K562 (cell line): ENCODE results near the gene RNASEH2A. TPM values are rescaled to one million over a fixed set of nuclear protein-coding genes. Genes with fewer than 3 reads are reported as not detected.

Source experiments
- ATF2 ChIP-seq: sonication (generic); formaldehyde crosslinking; IDR thresholded peaks from 2 replicates; pipeline ENCODE4 v1.8.1; 2022; ENCODE audit warnings: missing genetic modification reagents
- CBX1 ChIP-seq: sonication (generic); IDR thresholded peaks from 2 replicates; pipeline ENCODE4 v1.6.1; 2016; ENCODE audit warnings: antibody characterized with exemption, low read depth, mild to moderate bottlenecking
- CGGBP1 ChIP-seq: fragments of 250-450 bp; sonication (Bioruptor Pico); IDR thresholded peaks from 2 replicates; pipeline ENCODE4 v1.9.0; 2021; ENCODE audit warnings: mild to moderate bottlenecking
- CXXC5 ChIP-seq: fragments of 250-450 bp; sonication (Bioruptor Pico); IDR thresholded peaks from 2 replicates; pipeline ENCODE4 v1.8.0; 2022; ENCODE audit warnings: inconsistent platforms, mild to moderate bottlenecking, moderate library complexity
- E2F1 ChIP-seq: sonication (generic); formaldehyde crosslinking; IDR thresholded peaks from 2 replicates; pipeline ENCODE4 v1.8.1; 2023; ENCODE audit warnings: mild to moderate bottlenecking, missing genetic modification reagents, moderate library complexity
- E2F5 ChIP-seq: sonication (generic); formaldehyde crosslinking; IDR thresholded peaks from 2 replicates; pipeline ENCODE4 v1.8.0; 2022; ENCODE audit warnings: mild to moderate bottlenecking, missing genetic modification reagents
- ETV6 ChIP-seq, 3 experiments: fragments of 150-350 bp in 1 of 3; sonication (generic) in 1 of 3; formaldehyde crosslinking in 1 of 3; IDR thresholded peaks; 2 replicates each; pipeline versions ENCODE4 v1.6.1 to v1.8.0; 2014 to 2022; ENCODE audit warnings: borderline replicate concordance in 2 of 3, low read depth in 2 of 3, antibody characterized with exemption in 1 of 3, low read length in 1 of 3, mild to moderate bottlenecking in 1 of 3, missing genetic modification reagents in 1 of 3
- IRF2 ChIP-seq: sonication (generic); formaldehyde crosslinking; IDR thresholded peaks from 2 replicates; pipeline ENCODE4 v1.8.1; 2022; ENCODE audit warnings: mild to moderate bottlenecking, missing genetic modification reagents
- KDM2B ChIP-seq: fragments of 250-450 bp; sonication (Bioruptor Pico); IDR thresholded peaks from 2 replicates; pipeline ENCODE4 v1.8.0; 2021; ENCODE audit warnings: mild to moderate bottlenecking, moderate library complexity
- MLX ChIP-seq, 2 experiments: fragments of 450-650 bp in 1 of 2; sonication (generic) in 1 of 2; formaldehyde crosslinking; conservative IDR thresholded peaks; 2 replicates each; pipeline versions ENCODE4 v1.4.0 to v1.8.1; 2020 to 2022; ENCODE audit warnings: mild to moderate bottlenecking in 1 of 2, missing genetic modification reagents in 1 of 2
- MTA2 ChIP-seq: fragments of 450-650 bp; IDR thresholded peaks from 2 replicates; pipeline ENCODE4 v1.6.1; 2016; ENCODE audit warnings: low read depth
- RNF2 ChIP-seq: sonication (generic); IDR thresholded peaks from 2 replicates; pipeline ENCODE4 v1.6.1; 2016
- SIRT6 ChIP-seq: IDR thresholded peaks from one replicate; pipeline ENCODE4 v1.6.1; 2012; ENCODE audit warnings: low read depth, mild to moderate bottlenecking, control low read depth, inconsistent platforms, low read length, moderate library complexity
- SMAD3 ChIP-seq: fragments of 450-650 bp; formaldehyde crosslinking; conservative IDR thresholded peaks from 2 replicates; pipeline ENCODE4 v1.4.0; 2020; ENCODE audit warnings: mild to moderate bottlenecking
- SRSF7 ChIP-seq: fragments of 200-400 bp; formaldehyde crosslinking; optimal IDR thresholded peaks from 2 replicates; pipeline ENCODE3; 2017; ENCODE audit warnings: mild to moderate bottlenecking, low read depth, low read length
- XRCC3 ChIP-seq: fragments of 450-650 bp; IDR thresholded peaks from 2 replicates; pipeline ENCODE4 v1.6.1; 2017; ENCODE audit warnings: mild to moderate bottlenecking, moderate library complexity
- ZBED1 ChIP-seq: IDR thresholded peaks from 2 replicates; pipeline ENCODE4 v1.6.1; 2014
- ZFP30 ChIP-seq: fragments of 250-450 bp; sonication (Bioruptor Pico); IDR thresholded peaks from 2 replicates; pipeline ENCODE4 v1.8.0; 2022; ENCODE audit warnings: moderate library complexity, mild to moderate bottlenecking, inconsistent platforms, borderline replicate concordance
- ZKSCAN1 ChIP-seq: fragments of 150-350 bp; IDR thresholded peaks from 2 replicates; pipeline ENCODE4 v1.6.1; 2016; ENCODE audit warnings: low read depth, low read length
- ZKSCAN3 ChIP-seq: fragments of 250-450 bp; sonication (Bioruptor Pico); IDR thresholded peaks from 2 replicates; pipeline ENCODE4 v1.4.0; 2020
- ZNF431 ChIP-seq: sonication (generic); formaldehyde crosslinking; IDR thresholded peaks from 2 replicates; pipeline ENCODE4 v1.8.0; 2022; ENCODE audit warnings: mild to moderate bottlenecking, missing genetic modification reagents
- ZNF586 ChIP-seq: fragments of 450-650 bp; formaldehyde crosslinking; conservative IDR thresholded peaks from 2 replicates; pipeline ENCODE4 v1.4.0; 2020; ENCODE audit warnings: mild to moderate bottlenecking, moderate library complexity
- ZNF655 ChIP-seq: fragments of 250-450 bp; sonication (Bioruptor Pico); IDR thresholded peaks from 2 replicates; pipeline ENCODE4 v1.5.0; 2021
- polyA plus RNA-seq, 8 experiments: library from polyadenylated mRNA; depleted of rRNA in 4 of 8; stranded (reverse) in 5 of 8; unstranded in 3 of 8; fragments of >200 nt; fragmentation: Nextera tagmentation in 2 of 8; fragmentation: Illumina TruSeq in 1 of 8; extraction: Ambion mirVana in 2 of 8; extraction: Trizol in 1 of 8; gene quantifications; 2 replicates each; pipeline versions ENCODE4 v1.2.1 to v1.2.3, GENCODE V29; 2011 to 2014; ENCODE audit warnings: inconsistent platforms in 1 of 8, missing spikeins in 1 of 8
- total RNA-seq, 7 experiments: library from RNA; depleted of rRNA in 6 of 7; stranded (reverse); fragments of >200 nt in 6 of 7; fragmentation: Illumina TruSeq in 2 of 7; extraction: Trizol in 2 of 7; gene quantifications; 2 replicates each; pipeline versions ENCODE4 v1.2.1 to v1.2.3, GENCODE V29; 2011 to 2021; ENCODE audit warnings: low replicate concordance in 1 of 7

The RNASEH2A gene
- total and polyA plus RNA-seq, 9 of the 15 experiments (the other 6 are each of a cell fraction or from before 2014, with no cell fraction given), result 22.3 to 78.0 (median 61.7) TPM

GRCh38 chr19:12782424-12783290 lies 23.7 kb upstream of the RNASEH2A start (continued):
- TF ChIP-seq ZKSCAN1 (no peak), ZFP30 (CRISPR knock-in tag) (no peak), ZBED1 (no peak), SRSF7 (no peak), E2F1 (CRISPR knock-in tag) (peak; percentile 74; the same call in 1 of the 2 replicates), CXXC5 (CRISPR knock-in tag) (peak; percentile 99), IRF2 (CRISPR knock-in tag) (no peak), MTA2 (peak; percentile 64; the same call in 1 of the 2 replicates), CBX1 (0 out of 2 replicates have a peak, but pooled peaks have one; percentile 45), RNF2 (0 out of 2 replicates have a peak, but pooled peaks have one; percentile 38), ATF2 (CRISPR knock-in tag) (no peak), XRCC3 (no peak), ZKSCAN3 (no peak), ZNF431 (CRISPR knock-in tag) (no peak), ZNF655 (CRISPR knock-in tag) (no peak), KDM2B (CRISPR knock-in tag) (peak; percentile 49; the same call in 1 of the 2 replicates), SIRT6 (no peak), E2F5 (peak; percentile 75; the same call in 1 of the 2 replicates), SMAD3 (no peak), CGGBP1 (CRISPR knock-in tag) (no peak), ZNF586 (CRISPR knock-in tag) (no peak), MLX (CRISPR knock-in tag; conservative IDR thresholded peaks at IDR 0.05) (no peak), ETV6 (IDR thresholded peaks at IDR 0.05; ENCODE audit: borderline replicate concordance in 1 of 2, low read depth in 2 of 2, low read length in 1 of 2) (no peak), ETV6 (CRISPR knock-in tag; IDR thresholded peaks at IDR 0.05; ENCODE audit: borderline replicate concordance) (no peak; the same call in 1 of the 2 replicates)
